HepG2 (cell line): Measurements from ENCODE around the gene PFDN2. TPM values are rescaled to one million over a fixed set of nuclear protein-coding genes. Genes with fewer than 3 reads are reported as not detected.

Experiments used
- ATF4 ChIP-seq, 2 experiments: fragments of 450-650 bp in 1 of 2; sonication (generic) in 1 of 2; formaldehyde crosslinking; IDR thresholded peaks; 2 replicates each; pipeline versions ENCODE4 v1.5.0 to v1.8.0; 2020 to 2022; ENCODE audit warnings: mild to moderate bottlenecking in 1 of 2, missing genetic modification reagents in 1 of 2
- CEBPG ChIP-seq: IDR thresholded peaks from 2 replicates; pipeline ENCODE4 v1.6.1; 2016
- HOMEZ ChIP-seq: IDR thresholded peaks from 2 replicates; pipeline ENCODE4 v1.6.1; 2016; ENCODE audit warnings: low read depth
- MXD4 ChIP-seq: IDR thresholded peaks from 2 replicates; pipeline ENCODE4 v1.6.1; 2016; ENCODE audit warnings: mild to moderate bottlenecking, missing biosample characterization, missing genetic modification reagents
- MYC ChIP-seq: sonication (generic); formaldehyde crosslinking; IDR thresholded peaks from 2 replicates; pipeline ENCODE4 v1.9.0; 2021; ENCODE audit warnings: missing genetic modification reagents, borderline replicate concordance
- ZHX2 ChIP-seq, 2 experiments: sonication (generic) in 1 of 2; formaldehyde crosslinking in 1 of 2; IDR thresholded peaks; 2 replicates each; pipeline versions ENCODE4 v1.6.1 to v1.9.0; 2014 to 2022; ENCODE audit warnings: antibody characterized with exemption in 1 of 2, borderline replicate concordance in 1 of 2, inconsistent platforms in 1 of 2, low read depth in 1 of 2, missing genetic modification reagents in 1 of 2
- polyA plus RNA-seq, 8 experiments: library from polyadenylated mRNA; depleted of rRNA in 3 of 8; stranded (reverse) in 7 of 8; unstranded in 1 of 8; fragments of >200 nt; fragmentation: Illumina TruSeq in 4 of 8; extraction: Trizol in 4 of 8; gene quantifications; 2 replicates each; pipeline versions ENCODE4 v1.2.1 to v1.2.3, GENCODE V29; 2011 to 2016; ENCODE audit warnings: low read depth in 4 of 8, missing spikeins in 1 of 8, mixed read lengths in 1 of 8; ENCODE audit not compliant: insufficient read depth in 1 of 8
- total RNA-seq, 5 experiments: library from RNA; depleted of rRNA; stranded (reverse); fragments of >200 nt; fragmentation: Illumina TruSeq; extraction: Trizol; gene quantifications; 2 replicates each; pipeline ENCODE4 v1.2.3, GENCODE V29; 2016; ENCODE audit warnings: low read depth in 1 of 5

Gene PFDN2
- total and polyA plus RNA-seq, 2 of the 13 experiments (the other 11 are each of a cell fraction or from before 2014, with no cell fraction given) = 62.6 to 63.6 TPM

- TF ChIP-seq ZHX2 (IDR thresholded peaks at IDR 0.05; ENCODE audit: low read depth) = no peak
- no peak for TF ChIP-seq ZHX2 (CRISPR knock-in tag; IDR thresholded peaks at IDR 0.05; ENCODE audit: borderline replicate concordance)
- TF ChIP-seq CEBPG (CRISPR knock-in tag) = peak; percentile 19; the same call in 1 of the 2 replicates
- no peak for TF ChIP-seq MYC (CRISPR knock-in tag)
- TF ChIP-seq ATF4 (CRISPR knock-in tag; IDR thresholded peaks at IDR 0.05) = peak in 1 of 2 experiments; percentile 67; a peak in 1 of 4 replicates
- no peak for TF ChIP-seq HOMEZ
- no peak for TF ChIP-seq MXD4
Observed at GRCh38 chr1:161115132-161115711, 2.6 kb downstream of the PFDN2 start (continued).
